OCI-LY3 (cell line): Measurements from ENCODE around the gene SRPX2.

ENCODE experiments used
- H2AFZ ChIP-seq: fragments of 200-600, 300-600 bp; shearing (Covaris generic); 2 replicates; pipeline ENCODE4 v1.6.0; 2014; ENCODE audit warnings: antibody characterized with exemption, low read depth, low read length
- H3K27ac ChIP-seq: fragments of 200-600, 300-600 bp; sonication (generic); 2 replicates; pipeline ENCODE4 v1.5.1; 2014; ENCODE audit warnings: mild to moderate bottlenecking, low read length, moderate library complexity, mixed read lengths
- H3K27me3 ChIP-seq: fragments of 200-600, 300-600 bp; sonication (generic); 2 replicates; pipeline ENCODE4 v1.6.1; 2014; ENCODE audit warnings: low read depth, low read length, mixed read lengths
- H3K36me3 ChIP-seq: fragments of 200-600, 300-600 bp; sonication (generic); replicated peaks from 2 replicates; pipeline ENCODE3; 2014; ENCODE audit warnings: low read depth, low read length, mixed read lengths
- H3K4me1 ChIP-seq: fragments of 300-600, 200-600 bp; sonication (generic); 2 replicates; pipeline ENCODE4 v1.6.1; 2014; ENCODE audit warnings: low read length, mixed read lengths
- H3K4me2 ChIP-seq: fragments of 200-600, 300-600 bp; sonication (generic); 2 replicates; pipeline ENCODE4 v1.6.1; 2014; ENCODE audit warnings: low read length, mixed read lengths
- H3K4me3 ChIP-seq: fragments of 300-600, 200-600 bp; sonication (generic); 2 replicates; pipeline ENCODE4 v1.5.1; 2014; ENCODE audit warnings: antibody characterized with exemption, mild to moderate bottlenecking, low read length, moderate library complexity
- H3K79me2 ChIP-seq: fragments of 300-600, 200-600 bp; shearing (Covaris generic); 2 replicates; pipeline ENCODE4 v1.6.1; 2014; ENCODE audit warnings: mild to moderate bottlenecking, low read length, mixed read lengths
- H3K9ac ChIP-seq: fragments of 300-600, 200-600 bp; shearing (Covaris generic); 2 replicates; pipeline ENCODE4 v1.6.0; 2014; ENCODE audit warnings: mild to moderate bottlenecking, low read length, moderate library complexity
- H3K9me3 ChIP-seq: fragments of 200-600, 300-600 bp; shearing (Covaris generic); 2 replicates; pipeline ENCODE4 v1.6.1; 2014; ENCODE audit warnings: low read length, mixed read lengths; ENCODE audit not compliant: insufficient read depth
- H4K20me1 ChIP-seq: fragments of 200-600, 300-600 bp; sonication (generic); 2 replicates; pipeline ENCODE4 v1.6.1; 2016; ENCODE audit warnings: low read length, mixed read lengths; ENCODE audit not compliant: insufficient read depth
- CTCF ChIP-seq: fragments of 200-600, 300-600 bp; sonication (generic); IDR thresholded peaks from 2 replicates; pipeline ENCODE4 v1.5.1; 2014; ENCODE audit warnings: antibody characterized with exemption, low read length, low read depth
- EZH2phosphoT487 ChIP-seq: fragments of 200-600 bp; shearing (Covaris generic); IDR thresholded peaks from 2 replicates; pipeline ENCODE4 v1.6.1; 2018; ENCODE audit warnings: antibody characterized with exemption, mixed run types, low read depth

The SRPX2 gene

GRCh38 chrX:100615005-100615404 is 29.0 kb upstream of the SRPX2 start:
- Histone ChIP-seq H3K9me3 (no peaks in the 10 kb centered on the region), H4K20me1 (peaks cover 8% of the 10 kb centered on the region), H2AFZ (no peak overlapping the region), H3K4me1 (peaks cover 4% of the 10 kb centered on the region), H3K27ac (no peak overlapping the region), H3K36me3 (no peaks in the 10 kb centered on the region), H3K4me2 (no peak overlapping the region), H3K9ac (no peak overlapping the region), H3K27me3 (peaks cover 69% of the 10 kb centered on the region), H3K4me3 (no peak overlapping the region), H3K79me2 (no peaks in the 10 kb centered on the region)
- TF ChIP-seq CTCF (peak; percentile 60), EZH2phosphoT487 (no peak)

- Histone ChIP-seq H3K4me3 (no peak overlapping the region), H3K27ac (no peak overlapping the region), H3K4me2 (no peak overlapping the region), H3K79me2 (no peaks in the 10 kb centered on the region), H3K9me3 (no peaks in the 10 kb centered on the region), H3K9ac (no peak overlapping the region), H3K36me3 (no peaks in the 10 kb centered on the region), H4K20me1 (peaks cover 32% of the 10 kb centered on the region), H3K27me3 (peaks cover 53% of the 10 kb centered on the region), H2AFZ (no peak overlapping the region), H3K4me1 (peaks cover 15% of the 10 kb centered on the region)
- TF ChIP-seq CTCF (no peak), EZH2phosphoT487 (no peak)
These were observed 21.0 kb upstream of the SRPX2 start for GRCh38 chrX:100623001-100623400.

GRCh38 chrX:100625985-100626491 is 18.0 kb upstream of the SRPX2 start:
- Histone ChIP-seq H4K20me1 (peaks cover 49% of the 10 kb centered on the region), H3K36me3 (no peaks in the 10 kb centered on the region), H2AFZ (no peak overlapping the region), H3K27me3 (peaks cover 67% of the 10 kb centered on the region), H3K79me2 (no peaks in the 10 kb centered on the region), H3K9ac (no peak overlapping the region), H3K9me3 (no peaks in the 10 kb centered on the region), H3K4me2 (no peak overlapping the region; the same call in 1 of the 2 replicates), H3K4me1 (peaks cover 15% of the 10 kb centered on the region), H3K4me3 (no peak overlapping the region), H3K27ac (no peak overlapping the region)
- no peak for TF ChIP-seq CTCF
- peak; percentile 97 for TF ChIP-seq EZH2phosphoT487

GRCh38 chrX:100635040-100635439 is 9.0 kb upstream of the SRPX2 start:
- Histone ChIP-seq H3K9ac (no peak overlapping the region), H3K27me3 (peaks cover 89% of the 10 kb centered on the region), H2AFZ (no peak overlapping the region), H4K20me1 (peaks cover 22% of the 10 kb centered on the region; the same call in 1 of the 2 replicates), H3K4me3 (no peak overlapping the region), H3K9me3 (no peaks in the 10 kb centered on the region), H3K27ac (no peak overlapping the region), H3K79me2 (no peaks in the 10 kb centered on the region), H3K36me3 (no peaks in the 10 kb centered on the region), H3K4me2 (no peak overlapping the region), H3K4me1 (no peaks in the 10 kb centered on the region)
- no peak for TF ChIP-seq EZH2phosphoT487

GRCh38 chrX:100635989-100636320 is 8.0 kb upstream of the SRPX2 start:
- no peaks in the 10 kb centered on the region for H3K79me2 ChIP-seq
- no peak overlapping the region for H3K9ac ChIP-seq
- no peaks in the 10 kb centered on the region for H3K9me3 ChIP-seq
- peaks cover 85% of the 10 kb centered on the region for H3K27me3 ChIP-seq
- no peak overlapping the region for H2AFZ ChIP-seq
- H4K20me1 ChIP-seq = peaks cover 15% of the 10 kb centered on the region; the same call in 1 of the 2 replicates
- H3K36me3 ChIP-seq = no peaks in the 10 kb centered on the region
- H3K4me2 ChIP-seq = no peak overlapping the region
- no peaks in the 10 kb centered on the region for H3K4me1 ChIP-seq
- H3K4me3 ChIP-seq = no peak overlapping the region
- no peak overlapping the region for H3K27ac ChIP-seq
- no peak for TF ChIP-seq CTCF
- no peak for TF ChIP-seq EZH2phosphoT487
